A549 (cell line): ENCODE data around the gene ARL15. TPM values are rescaled to one million over a fixed set of nuclear protein-coding genes. Genes with fewer than 3 reads are reported as not detected.

Experiments
- ATAC-seq, 2 experiments: fragments of 200-7000 bp in 1 of 2; fragments of >200 bp in 1 of 2; cut with Nextera tagmentation in 1 of 2; cut with Tn5 transposase in 1 of 2; 3 replicates each; pipeline versions ENCODE4 v1.8.0 to v1.9.1; 2018 to 2020; ENCODE audit warnings: mild to moderate bottlenecking in 1 of 2, moderate library complexity in 1 of 2
- CTCF ChIA-PET: fragments of 300-600 bp; sonication (Branson Sonifier 250); formaldehyde crosslinking; extraction: SDS; loops from one replicate; lab custom pipeline; 2021; ENCODE audit warnings: antibody characterized with exemption, inconsistent platforms; lab: Yijun Ruan, JAX
- POLR2A ChIA-PET: fragments of 350-600 bp; formaldehyde crosslinking; extraction: SDS; loops from one replicate; lab custom pipeline; 2021; ENCODE audit warnings: antibody characterized with exemption, inconsistent platforms; lab: Yijun Ruan, JAX
- DNase-seq, 2 experiments: peaks; one replicate each; pipeline versions ENCODE4 v3.0.0 to v3.0.0-alpha.2; 2011 to 2016; ENCODE audit warnings: low read depth in 1 of 2, low spot score in 1 of 2
- FAIRE-seq: peaks from 2 replicates; lab custom pipeline; 2011; peaks lifted over from hg19 to GRCh38; lab: Jason Lieb, UNC
- H3K27ac ChIP-seq, 2 experiments: fragments of >200 bp; sonication (Bioruptor Twin); formaldehyde crosslinking; 3 replicates each; pipeline ENCODE4 v1.5.1; 2016 to 2017
- H3K4me1 ChIP-seq: fragments of >200 bp; sonication (Bioruptor Twin); formaldehyde crosslinking; 3 replicates; pipeline ENCODE4 v1.6.1; 2016
- H3K4me2 ChIP-seq: fragments of >200 bp; sonication (Bioruptor Twin); formaldehyde crosslinking; 3 replicates; pipeline ENCODE4 v1.6.1; 2016
- H3K4me3 ChIP-seq: fragments of >200 bp; sonication (Bioruptor Twin); formaldehyde crosslinking; 3 replicates; pipeline ENCODE4 v1.5.1; 2016
- H3K9me3 ChIP-seq: fragments of >200 bp; sonication (Bioruptor Twin); formaldehyde crosslinking; 3 replicates; pipeline ENCODE4 v1.6.1; 2016
- CBX2 ChIP-seq: fragments of 200-600 bp; sonication (generic); IDR thresholded peaks from 2 replicates; pipeline ENCODE4 v1.6.1; 2016; ENCODE audit warnings: low read depth, mild to moderate bottlenecking, borderline replicate concordance
- CHD2 ChIP-seq: fragments of 150-350 bp; IDR thresholded peaks from 2 replicates; pipeline ENCODE4 v1.6.1; 2014; ENCODE audit warnings: low read length; ENCODE audit not compliant: partially characterized antibody
- CHD4 ChIP-seq: fragments of 200-600 bp; sonication (generic); IDR thresholded peaks from 2 replicates; pipeline ENCODE4 v1.6.1; 2016; ENCODE audit warnings: antibody characterized with exemption, mild to moderate bottlenecking, borderline replicate concordance
- CTCF ChIP-seq: fragments of >200 bp; sonication (Bioruptor Twin); formaldehyde crosslinking; IDR thresholded peaks from 3 replicates; pipeline ENCODE4 v1.5.1; 2016
- E2F6 ChIP-seq: IDR thresholded peaks from 2 replicates; pipeline ENCODE4 v1.6.1; 2012; ENCODE audit warnings: low read depth, borderline replicate concordance
- EP300 ChIP-seq, 2 experiments: fragments of >200 bp; sonication (Bioruptor Twin); formaldehyde crosslinking; IDR thresholded peaks; 2 replicates in 1 of 2; 3 replicates in 1 of 2; pipeline ENCODE4 v1.6.1; 2016 to 2017
- ESRRA ChIP-seq: fragments of 150-350 bp; IDR thresholded peaks from 2 replicates; pipeline ENCODE4 v1.6.1; 2014; ENCODE audit warnings: mild to moderate bottlenecking, low read length, borderline replicate concordance
- FOSB ChIP-seq: fragments of 250-450 bp; sonication (Bioruptor Pico); IDR thresholded peaks from 2 replicates; pipeline ENCODE4 v1.5.0; 2020; ENCODE audit warnings: mild to moderate bottlenecking, moderate library complexity
- HOXA7 ChIP-seq: fragments of 250-450 bp; sonication (Bioruptor Pico); IDR thresholded peaks from 2 replicates; pipeline ENCODE4 v1.5.0; 2020; ENCODE audit warnings: mild to moderate bottlenecking, moderate library complexity
- JUN ChIP-seq, 2 experiments: fragments of >200 bp; sonication (Bioruptor Twin); formaldehyde crosslinking; IDR thresholded peaks; 2 replicates in 1 of 2; 3 replicates in 1 of 2; pipeline ENCODE4 v1.6.1; 2016 to 2017
- JUNB ChIP-seq: fragments of >200 bp; sonication (Bioruptor Twin); formaldehyde crosslinking; IDR thresholded peaks from 2 replicates; pipeline ENCODE4 v1.6.1; 2016
- KDM1A ChIP-seq: fragments of 200-600 bp; sonication (generic); IDR thresholded peaks from 2 replicates; pipeline ENCODE4 v1.6.1; 2016; ENCODE audit warnings: low read depth, mild to moderate bottlenecking
- MAFK ChIP-seq: fragments of 450-650 bp; IDR thresholded peaks from 2 replicates; pipeline ENCODE4 v1.6.1; 2014; ENCODE audit not compliant: partially characterized antibody
- MAZ ChIP-seq: fragments of 150-350 bp; IDR thresholded peaks from 2 replicates; pipeline ENCODE4 v1.6.1; 2014; ENCODE audit warnings: antibody characterized with exemption, low read depth, low read length, borderline replicate concordance
- NFE2L2 ChIP-seq: fragments of 150-350 bp; conservative IDR thresholded peaks from 2 replicates; pipeline ENCODE4 v1.6.1; 2014; ENCODE audit warnings: low read length
- NR3C1 ChIP-seq: fragments of >200 bp; sonication (Bioruptor Twin); formaldehyde crosslinking; IDR thresholded peaks from 3 replicates; pipeline ENCODE4 v1.6.1; 2017
- PBX3 ChIP-seq: IDR thresholded peaks from 2 replicates; pipeline ENCODE4 v1.6.1; 2012
- RARB ChIP-seq: fragments of 250-450 bp; sonication (Bioruptor Pico); IDR thresholded peaks from 2 replicates; pipeline ENCODE4 v1.8.0; 2021; ENCODE audit warnings: mild to moderate bottlenecking, moderate library complexity
- USF2 ChIP-seq: fragments of 450-650 bp; IDR thresholded peaks from 2 replicates; pipeline ENCODE4 v1.6.1; 2014; ENCODE audit warnings: antibody characterized with exemption
- ZFP36 ChIP-seq: fragments of 450-650 bp; IDR thresholded peaks from 2 replicates; pipeline ENCODE4 v1.6.1; 2014; ENCODE audit warnings: borderline replicate concordance; ENCODE audit not compliant: partially characterized antibody
- WGBS: methylation state at CpG from one replicate; pipeline ENCODE4 v1.1.6; 2017; ENCODE audit errors: missing lambda C conversion rate; 5-methylcytosine and 5-hydroxymethylcytosine counted together
- polyA plus RNA-seq, 4 experiments: library from polyadenylated mRNA; depleted of rRNA in 3 of 4; stranded (reverse); fragments of >200 nt; fragmentation: RNase III in 1 of 4; extraction: RNeasy Plus Mini Kit Qiagen cat#74134 plus additional on column Dnase treatment in 1 of 4; gene quantifications; 2 replicates in 3 of 4; 3 replicates in 1 of 4; pipeline ENCODE4 v1.2.3, GENCODE V29; 2011 to 2017
- TF ChIP-seq, protein P1 (sequence below): fragments of 200-600 bp; sonication (generic); IDR thresholded peaks from 2 replicates; pipeline ENCODE4 v1.6.1; 2016; ENCODE audit warnings: antibody characterized with exemption, mild to moderate bottlenecking, moderate library complexity
- TF ChIP-seq, protein P2 (sequence below): fragments of >200 bp; sonication (Bioruptor Twin); formaldehyde crosslinking; IDR thresholded peaks from 2 replicates; pipeline ENCODE4 v1.6.1; 2016

The ARL15 gene
- polyA plus RNA-seq, 2 of the 4 experiments (the other 2 are of a cell fraction), result 11.8 to 12.1 TPM

- H3K4me3 ChIP-seq, result no peak overlapping the region
- CTCF ChIA-PET, result interaction anchor here (0.6 to 1.0 kb wide), 3 partner anchors 13 to 267 kb away, joined by 3 to 4 read pairs (median 3); no protein-coding TSS in a partner anchor
- DNase-seq (no peak), FAIRE-seq (no peak), ATAC-seq (no peak)
- H3K4me2 ChIP-seq, result no peak overlapping the region
- H3K27ac ChIP-seq, result no peak overlapping the region
- WGBS, result 89% methylated on average over 4 of the region's 4 CpGs
- H3K9me3 ChIP-seq, result no peaks in the 10 kb centered on the region
- TF ChIP-seq E2F6 (no peak), HOXA7 (CRISPR knock-in tag) (no peak), JUNB (no peak), ZFP36 (no peak), CBX2 (no peak), NR3C1 (no peak), RARB (no peak), KDM1A (no peak), MAFK (no peak), CHD2 (no peak), FOSB (CRISPR knock-in tag) (no peak)
- TF ChIP-seq, protein P1, sequence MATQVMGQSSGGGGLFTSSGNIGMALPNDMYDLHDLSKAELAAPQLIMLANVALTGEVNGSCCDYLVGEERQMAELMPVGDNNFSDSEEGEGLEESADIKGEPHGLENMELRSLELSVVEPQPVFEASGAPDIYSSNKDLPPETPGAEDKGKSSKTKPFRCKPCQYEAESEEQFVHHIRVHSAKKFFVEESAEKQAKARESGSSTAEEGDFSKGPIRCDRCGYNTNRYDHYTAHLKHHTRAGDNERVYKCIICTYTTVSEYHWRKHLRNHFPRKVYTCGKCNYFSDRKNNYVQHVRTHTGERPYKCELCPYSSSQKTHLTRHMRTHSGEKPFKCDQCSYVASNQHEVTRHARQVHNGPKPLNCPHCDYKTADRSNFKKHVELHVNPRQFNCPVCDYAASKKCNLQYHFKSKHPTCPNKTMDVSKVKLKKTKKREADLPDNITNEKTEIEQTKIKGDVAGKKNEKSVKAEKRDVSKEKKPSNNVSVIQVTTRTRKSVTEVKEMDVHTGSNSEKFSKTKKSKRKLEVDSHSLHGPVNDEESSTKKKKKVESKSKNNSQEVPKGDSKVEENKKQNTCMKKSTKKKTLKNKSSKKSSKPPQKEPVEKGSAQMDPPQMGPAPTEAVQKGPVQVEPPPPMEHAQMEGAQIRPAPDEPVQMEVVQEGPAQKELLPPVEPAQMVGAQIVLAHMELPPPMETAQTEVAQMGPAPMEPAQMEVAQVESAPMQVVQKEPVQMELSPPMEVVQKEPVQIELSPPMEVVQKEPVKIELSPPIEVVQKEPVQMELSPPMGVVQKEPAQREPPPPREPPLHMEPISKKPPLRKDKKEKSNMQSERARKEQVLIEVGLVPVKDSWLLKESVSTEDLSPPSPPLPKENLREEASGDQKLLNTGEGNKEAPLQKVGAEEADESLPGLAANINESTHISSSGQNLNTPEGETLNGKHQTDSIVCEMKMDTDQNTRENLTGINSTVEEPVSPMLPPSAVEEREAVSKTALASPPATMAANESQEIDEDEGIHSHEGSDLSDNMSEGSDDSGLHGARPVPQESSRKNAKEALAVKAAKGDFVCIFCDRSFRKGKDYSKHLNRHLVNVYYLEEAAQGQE, result no peak
- POLR2A ChIA-PET, result no interaction called here
- peaks cover 4% of the 10 kb centered on the region; the same call in 1 of the 3 replicates for H3K4me1 ChIP-seq
These were observed 225.7 kb downstream of the ARL15 start for GRCh38 chr5:54084696-54085095.

DNA sequence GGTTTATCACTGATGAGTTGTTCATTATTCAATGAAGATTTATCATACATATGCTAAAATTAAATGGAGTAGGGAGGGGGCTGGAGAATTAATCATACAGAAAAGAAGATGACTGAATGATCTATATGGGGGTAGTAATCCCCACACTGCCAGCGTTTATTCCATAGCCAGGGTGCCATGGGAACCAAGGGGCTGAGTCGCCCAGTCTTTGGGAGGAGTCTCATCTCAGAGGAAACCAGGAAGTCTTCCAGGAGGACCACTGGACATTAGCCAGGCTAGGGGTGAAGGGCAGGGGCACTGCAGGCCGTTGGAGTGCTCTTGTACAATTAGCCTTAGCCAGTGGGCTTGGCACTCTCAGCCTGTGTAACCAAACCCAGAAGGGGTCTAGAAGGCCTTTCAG lies 226.5 kb downstream of the ARL15 start:
- ATAC-seq, result peak in 1 of 2 experiments; percentile 31; a peak in 2 of 6 replicates
- no peaks in the 10 kb centered on the region for H3K9me3 ChIP-seq
- no peak for TF ChIP-seq MAZ
- TF ChIP-seq USF2, result no peak
- no peak for TF ChIP-seq KDM1A
- TF ChIP-seq JUN (IDR thresholded peaks at IDR 0.05), result no peak
- no peak for TF ChIP-seq CTCF
- TF ChIP-seq NFE2L2, result no peak
- no peak for TF ChIP-seq EP300 (IDR thresholded peaks at IDR 0.05)
- no peak for TF ChIP-seq HOXA7 (CRISPR knock-in tag)
- no peak for TF ChIP-seq CHD4
- TF ChIP-seq JUNB, result no peak
- no peak for TF ChIP-seq PBX3
- TF ChIP-seq ESRRA, result no peak
- TF ChIP-seq, protein P2, sequence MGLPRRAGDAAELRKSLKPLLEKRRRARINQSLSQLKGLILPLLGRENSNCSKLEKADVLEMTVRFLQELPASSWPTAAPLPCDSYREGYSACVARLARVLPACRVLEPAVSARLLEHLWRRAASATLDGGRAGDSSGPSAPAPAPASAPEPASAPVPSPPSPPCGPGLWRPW, result no peak
- TF ChIP-seq, all 56 proteins: peak for 0
- H3K4me2 ChIP-seq, result no peak overlapping the region
- DNase-seq (no peak), FAIRE-seq (no peak)
- no peak overlapping the region for H3K4me3 ChIP-seq
- peaks cover 4% of the 10 kb centered on the region; the same call in 1 of the 3 replicates for H3K4me1 ChIP-seq
- no peak overlapping the region for H3K27ac ChIP-seq
- ChIA-PET CTCF (no interaction called here), POLR2A (no interaction called here)
- WGBS, result 62% methylated on average over 2 of the region's 3 CpGs
